Memory B cell (primary cell): Measurements from ENCODE around the gene CEACAM5.
"Not testable (repeated sequence)": the region's sequence is repeated elsewhere in the genome, so short reads cannot be mapped to it uniquely, and the experiment has no call there.

Source experiments
- ATAC-seq: fragments of 150-1000 bp; cut with Tn5 transposase; 2 replicates; pipeline ENCODE4 v1.10.0; 2021; ENCODE audit warnings: low read depth, mild to moderate bottlenecking, moderate library complexity
- DNase-seq, 2 donors: peaks; one replicate each; pipeline ENCODE4 v3.0.0; 2022; ENCODE audit warnings: low spot score in 2 of 2
- H3K27ac Mint-ChIP-seq: one replicate; pipeline ENCODE4 v1.8.0; 2022; ENCODE audit warnings: mild to moderate bottlenecking, moderate library complexity, mixed read lengths
- H3K27me3 Mint-ChIP-seq: one replicate; pipeline ENCODE4 v1.8.0; 2022; ENCODE audit warnings: mixed read lengths
- H3K36me3 Mint-ChIP-seq: one replicate; pipeline ENCODE4 v1.8.0; 2022; ENCODE audit warnings: mild to moderate bottlenecking, mixed read lengths
- H3K4me1 Mint-ChIP-seq: one replicate; pipeline ENCODE4 v1.8.0; 2022; ENCODE audit warnings: mixed read lengths
- H3K4me3 Mint-ChIP-seq: one replicate; pipeline ENCODE4 v1.8.0; 2022; ENCODE audit warnings: mild to moderate bottlenecking, moderate library complexity, mixed read lengths
- H3K9me3 Mint-ChIP-seq: one replicate; pipeline ENCODE4 v1.8.0; 2022; ENCODE audit warnings: mixed read lengths

The CEACAM5 gene

GRCh38 chr19:41706741-41707501, 1.5 kb upstream of the CEACAM5 start:
- peaks cover 27% of the 10 kb centered on the region for H3K27me3 Mint-ChIP-seq
- H3K4me3 Mint-ChIP-seq: peak overlapping the region; percentile 65
- DNase-seq: peak; percentile 46 to 71
- no peaks in the 10 kb centered on the region for H3K36me3 Mint-ChIP-seq
- H3K27ac Mint-ChIP-seq: no peak overlapping the region
- ATAC-seq: peak; percentile 93
- H3K4me1 Mint-ChIP-seq: peaks cover 6% of the 10 kb centered on the region
- H3K9me3 Mint-ChIP-seq: no peaks in the 10 kb centered on the region

DNA sequence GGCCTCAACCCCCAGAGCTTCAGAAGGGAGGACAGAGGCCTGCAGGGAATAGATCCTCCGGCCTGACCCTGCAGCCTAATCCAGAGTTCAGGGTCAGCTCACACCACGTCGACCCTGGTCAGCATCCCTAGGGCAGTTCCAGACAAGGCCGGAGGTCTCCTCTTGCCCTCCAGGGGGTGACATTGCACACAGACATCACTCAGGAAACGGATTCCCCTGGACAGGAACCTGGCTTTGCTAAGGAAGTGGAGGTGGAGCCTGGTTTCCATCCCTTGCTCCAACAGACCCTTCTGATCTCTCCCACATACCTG, 969 bp upstream of the CEACAM5 start:
- H3K4me1 Mint-ChIP-seq: peaks cover 6% of the 10 kb centered on the region
- H3K4me3 Mint-ChIP-seq: no peak overlapping the region
- H3K36me3 Mint-ChIP-seq: no peaks in the 10 kb centered on the region
- DNase-seq (no peak), ATAC-seq (no peak)
- H3K9me3 Mint-ChIP-seq: no peaks in the 10 kb centered on the region
- peaks cover 28% of the 10 kb centered on the region for H3K27me3 Mint-ChIP-seq
- H3K27ac Mint-ChIP-seq: no peak overlapping the region

DNA sequence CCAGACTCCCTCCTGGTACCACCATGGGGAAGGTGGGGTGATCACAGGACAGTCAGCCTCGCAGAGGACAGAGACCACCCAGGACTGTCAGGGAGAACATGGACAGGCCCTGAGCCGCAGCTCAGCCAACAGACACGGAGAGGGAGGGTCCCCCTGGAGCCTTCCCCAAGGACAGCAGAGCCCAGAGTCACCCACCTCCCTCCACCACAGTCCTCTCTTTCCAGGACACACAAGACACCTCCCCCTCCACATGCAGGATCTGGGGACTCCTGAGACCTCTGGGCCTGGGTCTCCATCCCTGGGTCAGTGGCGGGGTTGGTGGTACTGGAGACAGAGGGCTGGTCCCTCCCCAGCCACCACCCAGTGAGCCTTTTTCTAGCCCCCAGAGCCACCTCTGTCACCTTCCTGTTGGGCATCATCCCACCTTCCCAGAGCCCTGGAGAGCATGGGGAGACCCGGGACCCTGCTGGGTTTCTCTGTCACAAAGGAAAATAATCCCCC, 505 bp upstream of the CEACAM5 start:
- no peak overlapping the region for H3K4me3 Mint-ChIP-seq
- no peaks in the 10 kb centered on the region for H3K36me3 Mint-ChIP-seq
- no peaks in the 10 kb centered on the region for H3K9me3 Mint-ChIP-seq
- ATAC-seq (no peak), DNase-seq (no peak)
- H3K4me1 Mint-ChIP-seq: peaks cover 6% of the 10 kb centered on the region
- peaks cover 29% of the 10 kb centered on the region for H3K27me3 Mint-ChIP-seq
- H3K27ac Mint-ChIP-seq: no peak overlapping the region

DNA sequence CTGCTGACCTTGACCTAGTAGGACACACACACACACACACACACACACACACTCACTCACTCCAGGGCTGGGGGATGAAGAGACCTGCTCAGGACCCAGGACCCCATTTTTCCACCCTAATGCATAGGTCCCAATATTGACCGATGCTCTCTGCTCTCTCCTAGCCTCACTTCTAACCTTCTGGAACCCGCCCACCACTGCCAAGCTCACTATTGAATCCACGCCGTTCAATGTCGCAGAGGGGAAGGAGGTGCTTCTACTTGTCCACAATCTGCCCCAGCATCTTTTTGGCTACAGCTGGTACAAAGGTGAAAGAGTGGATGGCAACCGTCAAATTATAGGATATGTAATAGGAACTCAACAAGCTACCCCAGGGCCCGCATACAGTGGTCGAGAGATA, 1.1 kb downstream of the CEACAM5 start:
- not testable (repeated sequence) for DNase-seq, H3K27ac Mint-ChIP-seq, H3K4me1 Mint-ChIP-seq, H3K9me3 Mint-ChIP-seq, ATAC-seq, H3K4me3 Mint-ChIP-seq, H3K36me3 Mint-ChIP-seq
- H3K27me3 Mint-ChIP-seq: peaks cover 34% of the 10 kb centered on the region

DNA sequence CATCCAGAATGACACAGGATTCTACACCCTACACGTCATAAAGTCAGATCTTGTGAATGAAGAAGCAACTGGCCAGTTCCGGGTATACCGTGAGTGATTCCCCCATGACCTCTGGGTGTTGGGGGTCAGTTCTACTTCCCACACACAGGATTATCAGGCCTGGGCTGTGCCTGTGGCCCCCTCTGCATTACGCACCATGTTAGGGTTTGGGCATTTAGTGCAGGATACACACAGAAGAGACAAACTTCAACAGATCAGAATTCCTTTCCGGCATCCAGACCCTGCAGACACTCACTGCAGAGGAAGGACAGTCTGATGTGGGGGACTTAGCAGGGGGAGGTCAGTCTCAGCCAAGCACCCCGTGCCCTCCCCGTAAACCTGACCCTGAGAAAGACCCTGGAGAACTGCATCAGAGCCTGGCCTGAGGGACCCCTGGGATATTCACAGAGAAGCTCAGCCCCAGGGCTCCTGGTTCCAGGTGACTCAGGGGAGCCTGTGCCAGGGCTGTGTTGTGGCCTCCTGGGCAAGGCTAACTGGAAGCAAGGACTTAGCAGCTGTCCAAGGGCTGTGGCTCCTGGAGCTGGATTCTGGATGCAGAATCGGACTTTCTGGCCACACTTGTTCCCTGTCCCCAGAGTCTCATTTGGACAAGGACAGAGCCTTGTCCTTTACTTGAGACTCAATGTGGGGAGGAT, 1.7 kb downstream of the CEACAM5 start:
- no peak for ATAC-seq
- no peaks in the 10 kb centered on the region for H3K36me3 Mint-ChIP-seq
- no peak overlapping the region for H3K27ac Mint-ChIP-seq
- DNase-seq: no peak
- no peak overlapping the region for H3K4me3 Mint-ChIP-seq
- H3K4me1 Mint-ChIP-seq: peaks cover 6% of the 10 kb centered on the region
- H3K27me3 Mint-ChIP-seq: peaks cover 33% of the 10 kb centered on the region
- H3K9me3 Mint-ChIP-seq: no peaks in the 10 kb centered on the region

DNA sequence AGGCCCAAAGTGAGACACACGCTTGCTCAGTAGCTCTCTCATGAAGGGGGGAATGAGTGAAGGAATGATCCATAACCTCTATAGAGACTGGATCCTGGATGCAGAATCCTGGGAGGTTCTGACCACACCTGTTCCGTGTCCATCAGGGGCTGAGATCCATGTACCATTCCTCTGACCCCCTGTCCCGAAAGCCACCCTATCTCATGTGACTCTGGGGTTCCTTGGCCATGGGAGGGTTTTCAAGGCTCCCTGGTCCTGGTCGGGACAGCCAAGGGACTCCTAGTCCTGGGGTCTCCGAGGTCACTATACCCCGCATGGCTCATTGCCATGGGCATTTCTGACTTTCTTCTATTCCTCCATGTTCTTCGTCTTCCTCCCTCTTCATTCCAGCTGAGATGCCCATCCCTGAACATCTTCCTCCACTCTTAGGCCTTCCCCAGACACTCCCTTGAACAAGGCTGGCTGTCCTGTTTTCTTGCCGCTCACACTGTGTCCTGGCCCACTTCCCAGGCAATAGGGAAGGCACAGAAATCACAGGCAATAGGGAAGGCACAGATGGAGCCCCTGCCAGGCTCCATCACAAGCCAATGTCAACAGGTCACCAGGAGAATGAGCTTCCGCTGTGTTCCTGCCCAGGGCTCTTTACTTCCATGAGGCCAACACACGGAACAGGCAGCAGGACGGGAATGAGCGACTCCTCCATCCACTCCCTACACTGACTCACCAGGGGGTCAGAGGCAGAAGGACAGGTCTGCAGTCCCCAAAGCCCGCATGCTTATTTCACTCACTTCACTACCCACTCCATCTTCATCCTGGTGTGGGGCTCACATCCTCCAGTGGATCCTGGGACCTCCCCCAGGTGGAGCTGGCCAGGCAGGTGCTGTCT, 3.2 kb downstream of the CEACAM5 start:
- Mint-ChIP-seq H3K9me3 (no peaks in the 10 kb centered on the region), H3K36me3 (no peaks in the 10 kb centered on the region), H3K4me1 (peaks cover 6% of the 10 kb centered on the region), H3K27me3 (peaks cover 23% of the 10 kb centered on the region), H3K4me3 (no peak overlapping the region), H3K27ac (no peak overlapping the region)
- DNase-seq (no peak), ATAC-seq (no peak)

- Mint-ChIP-seq H3K4me1 (no peaks in the 10 kb centered on the region), H3K4me3 (no peak overlapping the region), H3K27ac (no peak overlapping the region), H3K36me3 (no peaks in the 10 kb centered on the region), H3K27me3 (peaks cover 14% of the 10 kb centered on the region), H3K9me3 (no peaks in the 10 kb centered on the region)
- ATAC-seq (no peak), DNase-seq (no peak)
These were observed 6.2 kb downstream of the CEACAM5 start for GRCh38 chr19:41714598-41714997.

- H3K36me3 Mint-ChIP-seq: no peaks in the 10 kb centered on the region
- DNase-seq (no peak), ATAC-seq (no peak)
- no peaks in the 10 kb centered on the region for H3K4me1 Mint-ChIP-seq
- H3K9me3 Mint-ChIP-seq: no peaks in the 10 kb centered on the region
- no peak overlapping the region for H3K4me3 Mint-ChIP-seq
- no peak overlapping the region for H3K27ac Mint-ChIP-seq
- peaks cover 13% of the 10 kb centered on the region for H3K27me3 Mint-ChIP-seq
These were observed 10.3 kb downstream of the CEACAM5 start for GRCh38 chr19:41718761-41719160.

- DNase-seq (no peak), ATAC-seq (no peak)
- H3K27ac Mint-ChIP-seq: no peak overlapping the region
- no peaks in the 10 kb centered on the region for H3K36me3 Mint-ChIP-seq
- no peaks in the 10 kb centered on the region for H3K9me3 Mint-ChIP-seq
- H3K4me3 Mint-ChIP-seq: no peak overlapping the region
- peaks cover 12% of the 10 kb centered on the region for H3K27me3 Mint-ChIP-seq
- no peaks in the 10 kb centered on the region for H3K4me1 Mint-ChIP-seq
These were observed 11.7 kb downstream of the CEACAM5 start for GRCh38 chr19:41720103-41720502.

DNA sequence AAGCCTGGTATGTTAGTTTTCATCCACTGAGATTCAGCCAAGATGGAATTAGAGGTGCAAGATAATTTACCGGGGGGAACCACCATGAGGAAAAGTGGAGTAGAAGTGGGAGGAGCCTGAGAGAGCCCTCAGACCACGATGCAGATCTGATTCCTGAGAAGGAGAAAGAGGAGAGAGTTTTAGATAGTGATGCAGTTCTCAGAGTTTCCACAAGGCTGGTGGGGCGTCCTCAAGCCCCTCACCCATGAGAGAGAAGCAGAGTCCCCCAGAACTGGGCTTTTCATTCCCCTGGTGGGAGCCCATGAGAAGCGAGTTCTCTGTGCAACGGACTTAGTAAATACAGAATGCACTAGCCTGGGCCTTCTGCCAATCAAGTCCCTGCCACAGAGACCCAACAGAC, 18.1 kb downstream of the CEACAM5 start:
- peaks cover 16% of the 10 kb centered on the region for H3K27me3 Mint-ChIP-seq
- ATAC-seq: no peak
- DNase-seq: no peak
- H3K9me3 Mint-ChIP-seq: no peaks in the 10 kb centered on the region
- H3K4me3 Mint-ChIP-seq: no peak overlapping the region
- H3K36me3 Mint-ChIP-seq: no peaks in the 10 kb centered on the region
- no peaks in the 10 kb centered on the region for H3K4me1 Mint-ChIP-seq
- H3K27ac Mint-ChIP-seq: no peak overlapping the region

DNA sequence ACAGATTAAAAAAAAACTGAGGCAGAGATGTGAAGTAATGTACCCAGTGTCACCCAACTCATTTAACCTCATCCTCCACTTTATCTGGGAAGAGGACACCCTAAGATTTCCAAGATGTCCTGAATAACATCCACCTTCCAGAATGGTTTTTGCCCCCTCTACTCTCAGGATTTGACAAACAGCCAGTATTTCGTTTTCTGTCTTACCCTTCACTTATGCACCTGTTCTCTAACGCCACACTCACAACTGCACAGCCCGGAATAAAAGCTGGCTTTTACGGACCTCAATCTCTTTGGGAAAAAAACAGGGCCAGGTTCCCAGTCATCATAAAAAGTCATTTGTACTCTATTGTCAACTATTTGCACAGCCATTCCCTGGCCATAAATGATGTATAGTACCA, 25.7 kb downstream of the CEACAM5 start:
- Mint-ChIP-seq H3K9me3 (no peaks in the 10 kb centered on the region), H3K27me3 (peaks cover 11% of the 10 kb centered on the region)
- no peak for ATAC-seq

DNA sequence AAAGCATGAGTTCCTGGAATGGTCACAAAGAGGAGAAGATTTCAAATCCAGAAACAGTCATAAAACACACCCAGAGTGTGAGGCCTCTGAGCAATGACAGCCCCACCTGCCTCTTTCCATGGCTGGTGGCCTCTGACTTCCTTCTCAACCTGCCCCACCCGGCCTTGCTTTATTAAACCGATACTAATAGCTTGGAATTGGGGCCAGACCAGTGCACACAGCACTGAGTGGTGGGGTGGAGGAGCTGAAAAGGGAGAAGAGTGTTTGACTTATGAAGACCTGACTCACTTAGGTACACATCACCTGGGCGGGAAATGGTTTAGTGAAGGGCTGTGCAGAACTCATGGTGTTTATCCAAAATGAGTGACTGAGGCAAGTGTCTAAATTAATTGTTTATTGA, 26.2 kb downstream of the CEACAM5 start:
- no peaks in the 10 kb centered on the region for H3K4me1 Mint-ChIP-seq
- H3K4me3 Mint-ChIP-seq: no peak overlapping the region
- ATAC-seq (no peak), DNase-seq (no peak)
- no peak overlapping the region for H3K27ac Mint-ChIP-seq
- peaks cover 11% of the 10 kb centered on the region for H3K27me3 Mint-ChIP-seq
- no peaks in the 10 kb centered on the region for H3K36me3 Mint-ChIP-seq
- no peaks in the 10 kb centered on the region for H3K9me3 Mint-ChIP-seq

More for the DNA sequence above, 25.7 kb downstream of the CEACAM5 start:
- Mint-ChIP-seq H3K4me1 (no peaks in the 10 kb centered on the region), H3K27ac (no peak overlapping the region), H3K4me3 (no peak overlapping the region), H3K36me3 (no peaks in the 10 kb centered on the region)
- DNase-seq: no peak

DNA sequence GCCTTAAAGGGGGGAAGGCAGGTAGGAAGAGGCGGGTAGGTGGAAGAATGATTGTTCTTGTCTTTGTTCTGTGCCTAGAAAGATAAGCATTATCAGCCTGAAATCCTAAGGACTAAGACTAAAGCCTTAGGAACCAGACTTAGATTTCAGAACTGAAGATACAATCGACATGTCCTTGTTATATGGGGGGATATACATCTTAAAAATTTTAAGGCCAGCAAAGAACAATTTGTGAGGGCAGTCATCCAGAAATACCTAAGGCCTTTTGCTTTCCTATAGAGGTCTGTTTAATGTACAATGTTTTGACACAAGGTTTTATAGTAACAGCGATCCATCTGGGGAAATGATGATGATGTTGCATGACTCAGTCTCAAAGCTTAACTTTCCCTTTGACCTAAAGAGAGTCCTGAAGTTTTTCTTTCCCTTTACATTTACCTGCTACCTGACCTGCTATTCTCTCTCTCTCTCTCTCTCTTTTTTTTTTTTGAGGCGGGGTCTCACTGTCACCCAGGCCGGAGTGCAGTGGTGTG, 26.7 kb downstream of the CEACAM5 start:
- ATAC-seq: no peak
- Mint-ChIP-seq H3K4me1 (no peaks in the 10 kb centered on the region), H3K4me3 (no peak overlapping the region), H3K27ac (no peak overlapping the region), H3K36me3 (no peaks in the 10 kb centered on the region), H3K9me3 (no peaks in the 10 kb centered on the region), H3K27me3 (peaks cover 11% of the 10 kb centered on the region)
- no peak for DNase-seq

DNA sequence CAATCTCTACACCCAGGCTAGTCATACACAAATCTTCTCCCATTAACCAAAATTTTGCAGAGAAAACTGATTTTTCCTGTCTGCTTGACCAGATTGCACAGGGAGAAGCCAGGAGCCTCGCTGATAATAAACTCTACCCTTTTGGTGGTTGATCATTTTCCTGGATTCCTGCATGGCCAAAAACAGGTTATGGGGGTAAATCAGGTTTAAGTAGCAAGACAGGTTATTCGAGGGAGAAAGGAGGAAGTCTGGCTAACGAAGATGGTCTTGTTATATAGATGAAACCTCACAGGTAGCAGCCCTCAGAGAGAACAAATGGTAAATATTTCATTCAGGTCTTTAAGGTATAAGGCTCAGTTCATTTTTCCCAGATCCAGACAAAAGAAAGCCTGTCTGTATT, 30.9 kb downstream of the CEACAM5 start:
- Mint-ChIP-seq H3K27me3 (peaks cover 8% of the 10 kb centered on the region), H3K4me3 (no peak overlapping the region), H3K4me1 (no peaks in the 10 kb centered on the region), H3K27ac (no peak overlapping the region), H3K9me3 (no peaks in the 10 kb centered on the region), H3K36me3 (no peaks in the 10 kb centered on the region)
- no peak for ATAC-seq
- no peak for DNase-seq
